GM21737 (cell line): ENCODE results near the gene SERINC2.
"Not testable (repeated sequence)": the region's sequence is repeated elsewhere in the genome, so short reads cannot be mapped to it uniquely, and the experiment has no call there.

Experiments used
- ATAC-seq: cut with Tn5 transposase; IDR thresholded peaks from one replicate; pipeline ENCODE4 v1.9.1; 2021; ENCODE audit warnings: mild to moderate bottlenecking, moderate library complexity; ENCODE audit not compliant: unreplicated experiment

Gene SERINC2

DNA sequence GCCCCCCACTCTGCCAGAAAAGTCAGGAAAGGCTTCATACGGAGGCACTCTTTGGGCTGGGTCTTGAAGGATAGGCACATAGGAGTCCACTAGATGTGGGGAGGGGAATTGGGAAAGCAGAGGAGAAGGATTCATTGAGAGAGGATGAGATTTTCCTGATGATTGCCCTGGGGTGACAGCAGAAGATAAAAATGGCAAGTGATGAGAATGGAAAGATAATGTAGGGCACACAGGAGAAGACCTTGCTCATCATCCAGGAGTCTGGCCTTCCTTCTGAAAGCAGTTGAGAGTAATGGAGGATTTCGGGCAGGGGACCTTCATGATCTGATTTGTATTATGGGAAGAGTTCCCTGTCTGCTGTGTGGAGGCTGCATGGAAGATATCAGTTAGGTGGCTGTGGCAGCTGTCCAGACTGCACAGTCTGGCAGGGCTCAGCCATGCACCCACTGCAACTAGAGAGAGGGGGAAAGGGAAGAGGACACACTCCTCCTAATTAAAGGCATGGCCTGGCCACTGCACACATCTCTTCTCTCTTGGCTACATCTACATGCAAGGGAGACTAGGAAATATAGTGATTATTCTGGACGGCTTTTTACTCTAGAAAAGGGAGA, 30.5 kb upstream of the SERINC2 start:
- no peak for ATAC-seq

DNA sequence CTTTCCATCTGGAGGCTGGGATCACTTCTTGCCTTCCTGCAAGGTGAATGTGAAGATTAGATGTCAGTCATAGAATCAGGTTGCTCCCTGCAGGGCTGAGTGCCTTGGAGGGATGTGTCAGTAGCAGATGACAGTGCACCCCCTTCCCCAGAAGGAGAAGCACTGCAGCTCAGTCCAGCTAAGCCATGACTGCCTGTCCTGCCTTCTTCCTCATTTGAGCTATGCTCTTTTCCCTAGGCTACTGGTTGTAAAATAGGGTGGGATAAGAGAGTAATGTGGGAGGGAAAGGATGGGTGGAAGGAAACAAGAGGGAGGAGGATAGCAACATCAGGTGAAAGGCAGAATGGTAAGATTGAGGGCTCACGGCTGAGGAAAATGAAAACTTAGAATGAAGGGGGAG, 29.0 kb upstream of the SERINC2 start:
- ATAC-seq = no peak

DNA sequence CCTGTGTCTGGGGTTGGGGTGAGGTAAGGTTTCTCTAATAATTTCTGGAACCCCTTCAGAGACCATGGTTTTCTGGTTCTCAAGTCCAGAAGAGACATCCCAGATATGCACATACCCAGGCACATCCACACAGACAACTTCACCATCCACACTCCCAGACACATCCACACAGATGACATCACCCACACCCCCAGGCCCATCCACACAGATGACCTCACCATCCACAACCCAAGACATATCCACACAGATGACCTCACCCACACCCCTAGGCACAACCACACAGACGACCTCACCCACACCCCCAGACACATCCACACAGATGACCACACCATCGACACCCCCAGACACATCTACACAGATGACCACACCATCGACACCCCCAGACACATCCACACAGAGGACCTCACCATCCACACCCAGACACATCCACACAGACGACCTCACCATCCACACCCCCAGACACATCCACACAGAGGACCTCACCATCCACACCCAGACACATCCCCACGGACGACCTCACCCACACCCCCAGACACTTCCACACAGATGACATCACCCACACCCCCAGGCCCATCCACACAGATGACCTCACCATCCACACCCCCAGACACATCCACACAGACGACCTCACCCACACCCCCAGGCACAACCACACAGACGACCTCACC, 26.3 kb upstream of the SERINC2 start:
- not testable (repeated sequence) for ATAC-seq

DNA sequence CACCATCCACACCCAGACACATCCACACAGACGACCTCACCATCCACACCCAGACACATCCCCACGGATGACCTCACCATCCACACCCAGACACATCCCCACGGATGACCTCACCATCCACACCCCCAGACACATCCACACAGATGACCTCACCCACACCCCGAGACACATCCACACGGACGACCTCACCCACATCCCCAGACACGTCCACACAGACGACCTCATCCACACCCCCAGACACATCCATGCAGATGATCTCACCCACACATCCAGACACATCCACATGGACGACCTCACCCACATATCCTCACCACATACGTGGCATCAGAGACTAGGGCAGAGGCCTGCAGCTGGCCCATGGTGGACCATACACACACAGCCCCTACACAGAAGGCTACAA, 25.4 kb upstream of the SERINC2 start:
- ATAC-seq = no peak

DNA sequence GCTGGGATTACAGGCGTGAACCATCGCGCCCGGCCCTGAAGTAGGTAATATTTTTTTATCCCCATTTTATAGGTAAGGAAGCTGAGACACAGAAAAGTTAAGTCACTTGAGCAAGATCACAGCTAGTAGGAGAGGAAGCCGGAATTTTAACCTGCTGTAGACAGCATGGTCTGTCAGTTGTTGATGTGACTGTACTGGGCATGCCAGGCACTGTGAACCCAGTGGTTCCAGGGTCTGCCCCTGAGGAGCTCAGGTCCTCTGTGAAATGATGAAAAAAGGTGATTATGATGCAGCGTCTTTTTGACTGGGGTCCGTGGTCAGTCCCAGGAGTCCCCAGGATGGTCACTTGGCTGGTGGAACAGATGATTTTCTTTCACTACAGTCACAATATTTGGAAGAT, 23.4 kb upstream of the SERINC2 start:
- no peak for ATAC-seq

DNA sequence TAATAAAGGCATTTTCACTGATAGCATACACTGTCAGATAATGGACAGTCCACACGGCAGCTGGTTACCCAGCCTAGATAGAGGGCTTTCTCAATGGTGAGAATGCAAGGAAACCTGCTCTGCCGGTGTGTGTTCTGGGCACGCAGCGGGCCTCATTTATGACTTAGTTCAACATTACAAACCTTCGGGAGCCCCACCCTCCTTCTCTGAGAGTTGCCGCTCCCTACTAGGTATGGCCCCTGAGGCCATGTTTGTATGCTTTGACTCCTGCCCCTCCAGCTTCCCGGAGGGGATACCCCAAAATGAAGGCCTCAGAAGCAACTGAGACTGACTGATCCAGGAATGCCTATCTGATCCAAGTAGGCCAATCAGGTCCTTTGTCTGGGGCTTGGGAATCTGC, 22.9 kb upstream of the SERINC2 start:
- no peak for ATAC-seq

DNA sequence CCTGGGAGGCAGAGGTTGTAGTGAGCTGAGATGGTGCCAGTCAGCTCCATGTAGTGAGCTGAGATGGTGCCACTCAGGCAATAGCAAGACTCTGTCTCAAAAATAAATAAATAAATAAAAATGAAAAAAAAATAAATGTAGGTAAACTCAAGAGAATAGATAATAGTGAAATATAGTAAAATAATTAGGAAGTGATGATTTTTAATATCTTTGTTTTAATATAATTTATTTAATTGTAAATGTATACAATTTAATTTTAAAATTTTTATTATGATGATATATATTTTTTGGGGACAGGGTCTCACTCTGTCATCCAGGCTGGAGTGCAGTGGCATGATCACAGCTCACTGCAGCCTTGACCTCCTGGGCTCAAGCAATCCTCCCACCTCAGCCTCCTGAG, 19.6 kb upstream of the SERINC2 start:
- no peak for ATAC-seq

DNA sequence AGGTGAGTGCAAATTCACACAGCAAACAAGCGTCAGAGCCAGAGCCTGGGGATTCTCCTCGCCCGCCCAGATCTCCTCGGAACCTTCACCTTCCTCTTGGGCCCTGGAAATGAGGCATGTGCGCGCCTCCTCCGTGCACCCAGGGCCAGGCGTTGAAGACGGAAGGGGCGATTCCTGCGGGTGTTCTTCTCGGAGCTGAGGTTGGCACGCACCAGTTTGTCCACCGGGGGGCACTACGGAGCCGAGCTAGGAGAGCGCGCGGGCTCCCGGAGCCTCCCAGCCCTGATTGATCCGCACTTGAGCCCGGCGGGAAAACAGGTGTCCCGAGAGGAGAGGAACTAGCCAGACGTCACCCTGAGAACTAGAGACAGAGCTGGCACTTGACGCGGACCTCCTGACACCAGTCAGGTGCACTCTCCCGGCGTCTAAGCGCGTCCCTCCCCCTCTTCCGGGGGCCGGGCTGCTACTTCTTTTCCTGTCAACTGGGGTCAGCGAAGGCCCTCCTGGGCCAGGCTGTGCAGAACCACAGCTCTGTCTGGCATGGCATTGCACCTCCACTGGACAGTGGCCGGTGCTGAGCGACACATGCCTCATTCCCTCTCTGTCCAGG, 18.3 kb upstream of the SERINC2 start:
- ATAC-seq = peak; percentile 69

DNA sequence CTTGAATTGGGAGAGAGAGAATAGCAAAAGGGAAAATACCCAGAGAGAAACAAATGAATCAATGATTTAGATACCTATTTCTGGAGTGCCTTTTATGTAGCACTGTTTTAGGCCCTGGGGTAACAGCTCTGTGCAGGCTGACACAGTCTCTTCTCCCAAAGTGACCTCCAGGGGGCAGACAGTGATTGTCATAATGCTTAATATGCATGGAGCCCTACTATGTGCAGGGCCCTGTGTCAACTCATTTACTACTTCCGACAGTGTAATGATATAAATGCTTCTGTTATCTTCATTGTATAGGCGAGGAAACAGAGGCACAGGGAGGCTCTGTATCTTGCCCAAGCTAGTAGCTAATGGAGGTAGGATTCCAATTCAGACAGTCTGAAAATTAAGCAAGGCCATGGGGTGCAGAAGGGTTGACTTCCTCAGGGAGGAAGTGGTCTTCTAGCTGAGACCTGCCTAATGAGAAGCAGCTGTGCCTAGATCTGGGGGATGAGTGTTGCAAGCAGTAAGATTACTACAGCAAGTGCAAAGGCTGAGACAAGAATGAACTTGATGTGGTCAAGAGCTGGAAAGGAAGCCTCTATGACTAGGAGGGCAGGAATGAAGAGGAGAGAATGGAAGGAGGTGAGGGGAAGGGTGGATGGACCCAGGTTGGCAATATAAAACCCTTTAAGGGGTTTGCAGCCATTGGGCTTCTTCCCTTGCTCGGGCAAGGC, 16.2 kb upstream of the SERINC2 start:
- no peak for ATAC-seq

DNA sequence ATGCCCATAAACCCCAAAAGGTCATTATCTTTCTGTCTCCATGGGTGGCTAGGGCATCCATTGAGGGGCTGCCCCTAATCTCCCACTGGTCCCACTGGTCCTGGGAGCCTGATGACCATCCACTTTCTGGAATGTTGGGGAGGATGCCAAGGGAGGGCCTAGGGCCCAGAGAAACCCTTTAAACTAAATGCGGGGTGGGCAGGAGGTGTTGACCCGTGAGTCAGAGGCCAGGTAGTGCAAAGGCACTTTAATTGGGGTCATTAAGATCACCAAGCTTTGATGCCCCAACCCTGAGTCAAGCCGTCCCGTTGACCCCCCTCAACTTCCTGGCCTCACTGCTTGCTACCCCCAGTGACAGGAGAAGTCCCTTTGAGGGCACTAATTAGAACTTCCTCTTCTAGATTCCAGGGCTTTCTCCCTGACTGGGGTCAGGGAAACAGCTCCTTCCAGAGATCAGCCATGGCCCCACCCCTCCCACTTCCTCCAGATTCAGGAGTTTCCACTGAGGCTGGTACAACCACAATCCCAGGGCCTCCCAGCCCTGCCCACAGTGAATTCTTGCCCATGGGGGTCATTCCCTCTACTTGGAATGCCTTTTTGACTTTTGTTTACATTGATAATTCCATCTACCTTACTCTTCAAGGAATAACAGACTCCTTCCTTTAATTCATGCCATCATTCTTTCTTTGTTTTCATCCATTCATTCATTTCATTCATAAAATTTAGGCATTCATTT, 15.5 kb upstream of the SERINC2 start:
- no peak for ATAC-seq

DNA sequence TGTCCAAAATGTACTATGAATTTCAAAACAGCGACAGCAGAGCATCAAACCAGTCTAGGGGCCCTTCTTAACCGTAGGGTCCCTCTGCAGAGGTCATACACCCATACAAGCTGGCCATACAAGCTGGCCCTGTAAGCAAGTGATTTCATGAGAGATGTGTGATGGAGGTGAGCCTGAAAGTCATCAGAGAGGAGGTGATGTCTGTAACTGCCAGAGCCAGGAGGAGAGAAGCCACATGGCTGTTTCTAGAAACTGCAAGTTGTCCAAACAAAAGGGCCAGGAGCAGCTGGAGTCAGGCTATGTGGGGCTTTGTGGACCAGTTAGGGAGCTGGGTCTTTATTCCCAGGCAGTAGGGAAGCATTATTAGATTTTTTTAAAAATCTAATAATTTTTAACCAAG, 14.8 kb upstream of the SERINC2 start:
- no peak for ATAC-seq

DNA sequence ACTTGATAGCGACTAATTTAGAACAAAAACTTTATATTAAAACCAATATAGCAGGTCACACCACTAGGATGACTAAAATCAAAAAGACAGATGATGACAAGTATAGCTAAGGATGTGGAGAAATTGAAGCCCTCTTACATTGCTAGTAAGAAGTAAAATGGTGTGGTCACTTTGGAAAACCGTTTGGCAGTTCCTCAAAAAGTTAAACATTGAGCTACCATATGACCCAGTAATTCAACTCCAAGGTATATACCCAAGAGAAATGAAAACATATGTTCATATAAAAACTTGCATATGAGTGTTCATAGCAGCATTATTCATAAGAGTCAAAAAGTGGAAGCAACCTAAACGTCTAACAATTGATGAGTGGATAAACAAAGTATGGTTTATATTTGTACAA, 13.0 kb upstream of the SERINC2 start:
- ATAC-seq = no peak

DNA sequence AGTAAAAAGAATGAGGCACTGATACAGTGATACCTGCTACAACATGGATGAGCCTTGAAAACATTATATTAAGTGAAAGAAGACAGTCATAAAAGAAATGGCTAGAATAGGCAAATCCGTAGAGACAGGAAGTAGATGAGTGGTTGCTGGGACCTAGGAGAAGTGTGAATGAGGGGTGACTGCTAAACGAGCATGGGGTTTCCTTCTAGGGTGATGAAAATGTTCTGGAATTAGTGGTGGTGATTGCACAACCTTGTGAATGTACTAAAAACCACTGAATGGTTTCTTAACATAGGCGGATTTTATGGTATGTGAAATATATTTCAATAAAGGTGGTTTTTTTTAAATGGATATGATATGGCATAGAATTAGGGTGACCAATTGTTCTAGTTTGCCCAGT, 12.6 kb upstream of the SERINC2 start:
- ATAC-seq = no peak

DNA sequence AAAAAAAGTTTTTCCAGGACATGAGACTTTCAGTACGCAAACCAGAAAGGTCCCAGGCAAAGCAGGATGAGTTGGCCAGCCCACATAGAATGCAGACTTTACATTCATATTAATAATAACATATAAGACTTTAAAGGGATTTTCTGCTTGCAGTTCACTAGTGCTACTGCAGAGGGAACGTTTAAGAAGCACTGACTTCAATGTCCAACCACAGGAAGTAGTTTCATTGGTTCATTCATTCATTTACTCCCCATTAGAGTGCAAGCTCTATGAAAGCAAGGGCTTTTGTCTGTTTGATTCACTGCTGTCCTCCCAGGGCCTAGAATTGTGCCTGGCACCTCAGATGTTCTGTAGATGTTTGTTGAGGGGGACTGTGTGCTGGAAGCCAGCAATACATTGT, 11.8 kb upstream of the SERINC2 start:
- ATAC-seq = no peak

DNA sequence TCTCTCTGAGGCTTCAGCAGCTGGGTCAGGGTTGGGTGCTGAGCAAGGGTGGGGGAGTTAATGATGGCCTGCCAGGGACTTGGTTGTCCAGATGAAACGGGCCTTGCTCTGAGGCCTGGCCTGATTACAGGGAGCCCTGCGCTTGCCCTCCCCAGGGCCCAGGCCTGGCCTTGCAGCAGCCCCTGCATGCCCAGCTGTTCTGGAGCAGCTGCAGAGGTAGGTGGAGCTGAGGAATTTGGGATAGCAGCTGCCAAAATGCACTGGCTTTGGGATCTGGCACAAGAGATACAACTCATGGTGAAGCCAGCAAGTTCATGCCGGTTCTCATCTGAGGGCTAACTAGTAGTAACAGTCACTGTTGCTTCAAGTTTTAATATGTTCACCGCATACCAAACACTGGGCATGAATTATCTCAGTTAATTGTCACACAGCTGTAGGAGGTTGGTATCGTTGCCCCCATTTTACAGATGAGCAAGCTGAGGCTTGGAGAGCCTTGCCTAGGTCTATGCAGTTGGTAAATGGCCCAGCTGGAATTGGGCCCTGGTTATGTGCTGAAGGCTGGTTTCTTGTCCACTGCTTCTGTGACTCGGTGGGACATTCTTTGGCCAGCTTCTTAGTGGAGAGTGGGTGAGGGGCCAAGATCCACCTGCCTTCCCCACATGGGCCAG, 7.3 kb upstream of the SERINC2 start:
- no peak for ATAC-seq

DNA sequence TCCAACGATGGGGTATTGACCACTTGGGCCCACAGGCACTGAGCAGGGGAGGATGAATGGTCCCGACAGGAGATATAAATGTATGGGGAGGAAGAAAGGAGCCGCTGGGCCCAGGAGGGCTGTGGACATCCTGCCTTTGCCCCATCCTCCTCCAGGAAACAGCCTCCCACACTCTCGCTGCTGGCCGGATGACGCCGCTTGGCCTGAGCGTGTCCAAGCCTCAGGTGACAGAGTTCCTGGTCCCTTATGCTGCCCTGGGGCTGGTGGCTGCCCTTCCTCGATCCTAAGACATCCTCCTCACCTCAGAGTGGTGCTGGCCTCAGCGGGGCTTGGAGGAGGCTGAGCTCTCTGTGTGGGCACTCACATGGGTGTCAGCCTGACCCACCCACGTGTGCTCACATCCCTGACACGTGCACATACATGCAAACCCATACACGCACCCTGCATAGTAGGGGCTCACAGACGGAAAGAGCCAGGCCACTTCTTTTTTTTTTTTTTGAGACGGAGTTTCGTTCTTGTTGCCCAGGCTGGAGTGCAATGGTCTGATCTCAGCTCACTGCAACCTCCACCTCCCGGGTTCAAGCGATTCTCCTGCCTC, 5.9 kb upstream of the SERINC2 start:
- no peak for ATAC-seq

DNA sequence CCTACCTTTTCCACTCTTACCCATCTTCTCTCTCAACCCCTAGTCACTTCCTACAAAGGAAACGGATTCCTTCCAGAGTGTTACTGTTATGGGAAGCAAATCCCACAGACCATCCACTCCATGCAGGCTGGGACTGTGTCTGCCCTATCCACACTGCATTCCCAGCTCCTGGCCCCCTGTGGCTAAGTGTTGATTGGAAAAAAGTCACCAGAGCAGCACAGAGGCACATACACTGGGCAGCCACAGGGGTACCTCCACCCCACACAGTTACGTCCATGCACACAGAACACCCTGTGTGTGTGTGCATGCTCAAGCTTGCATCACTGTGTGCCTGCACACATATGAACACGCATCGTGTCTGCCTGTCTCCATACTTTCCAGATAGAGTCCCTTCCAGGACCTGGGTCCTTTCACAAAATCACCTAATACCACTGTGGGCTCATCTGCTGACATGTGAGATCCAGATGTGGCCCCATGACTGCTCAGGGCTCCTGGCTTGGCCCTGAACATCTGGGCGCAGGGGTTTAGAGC, 4.2 kb upstream of the SERINC2 start:
- no peak for ATAC-seq

DNA sequence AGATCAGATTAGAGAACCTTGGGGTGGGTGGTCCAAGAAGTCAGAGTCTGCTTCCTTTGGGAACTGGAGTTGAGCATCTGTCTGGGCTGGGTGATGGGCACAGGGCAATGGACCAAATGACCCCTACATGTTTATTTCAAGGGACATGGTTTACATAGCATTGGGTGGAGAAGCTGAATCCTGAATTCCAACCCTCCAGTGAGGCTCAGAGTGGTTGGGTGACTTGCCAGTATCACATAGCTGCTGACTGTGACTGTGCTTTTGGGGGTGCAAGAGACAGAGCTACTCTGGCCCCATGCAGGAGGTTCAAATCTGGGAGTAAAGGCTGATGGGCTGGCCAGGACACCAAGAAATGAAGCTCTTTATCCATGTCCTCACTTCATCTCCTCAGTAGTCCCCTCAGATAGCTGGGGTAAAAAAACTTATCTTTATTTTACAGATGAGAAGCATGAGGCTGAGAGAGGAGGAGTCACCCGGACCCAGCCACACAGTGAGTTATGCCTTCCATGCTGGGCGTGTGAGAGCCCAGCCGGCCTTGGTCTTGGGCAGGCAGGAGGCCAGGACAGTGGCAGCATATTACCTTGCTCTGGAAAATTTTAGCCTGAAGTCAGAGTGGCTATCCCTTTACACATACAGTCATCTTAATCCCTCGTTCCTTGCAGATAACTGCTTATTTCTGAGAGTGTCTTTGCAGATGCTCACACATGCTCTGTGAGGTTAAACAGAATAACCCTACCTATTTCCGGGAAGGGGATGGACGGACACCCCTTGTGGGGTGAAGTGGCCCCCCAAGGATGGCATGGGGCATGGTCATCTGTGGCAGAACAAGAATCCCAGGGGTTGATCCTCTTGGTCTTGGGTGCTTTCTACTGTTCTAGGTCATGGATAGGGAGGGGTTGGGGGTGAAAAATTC, 2.8 kb upstream of the SERINC2 start:
- ATAC-seq = no peak

DNA sequence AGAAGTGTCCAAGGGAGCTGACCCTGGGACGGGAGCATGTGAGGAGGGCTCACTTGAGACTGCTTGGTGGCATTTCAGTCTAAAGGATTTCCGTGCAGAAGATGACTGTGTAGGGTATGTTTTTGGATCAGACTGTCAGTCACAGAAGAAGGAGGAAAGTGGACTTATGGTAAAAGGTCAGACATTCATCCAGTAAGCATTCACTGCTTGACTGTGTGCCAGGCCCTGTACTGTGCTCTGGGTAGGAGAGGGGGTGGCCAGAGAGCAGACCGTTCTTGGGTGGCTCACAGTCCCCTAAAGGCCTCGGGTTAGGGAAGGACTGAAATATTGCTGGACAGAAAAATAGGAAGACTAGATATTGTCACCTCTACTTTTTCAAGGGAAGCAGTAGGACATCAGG, 2.1 kb upstream of the SERINC2 start:
- ATAC-seq = no peak
